Measurements from ENCODE around the gene CAVIN2.

Gene CAVIN2

GRCh38 chr2:191838526-191838925 lies 8.4 kb downstream of the CAVIN2 start:
- DNase-seq: no peak

DNA sequence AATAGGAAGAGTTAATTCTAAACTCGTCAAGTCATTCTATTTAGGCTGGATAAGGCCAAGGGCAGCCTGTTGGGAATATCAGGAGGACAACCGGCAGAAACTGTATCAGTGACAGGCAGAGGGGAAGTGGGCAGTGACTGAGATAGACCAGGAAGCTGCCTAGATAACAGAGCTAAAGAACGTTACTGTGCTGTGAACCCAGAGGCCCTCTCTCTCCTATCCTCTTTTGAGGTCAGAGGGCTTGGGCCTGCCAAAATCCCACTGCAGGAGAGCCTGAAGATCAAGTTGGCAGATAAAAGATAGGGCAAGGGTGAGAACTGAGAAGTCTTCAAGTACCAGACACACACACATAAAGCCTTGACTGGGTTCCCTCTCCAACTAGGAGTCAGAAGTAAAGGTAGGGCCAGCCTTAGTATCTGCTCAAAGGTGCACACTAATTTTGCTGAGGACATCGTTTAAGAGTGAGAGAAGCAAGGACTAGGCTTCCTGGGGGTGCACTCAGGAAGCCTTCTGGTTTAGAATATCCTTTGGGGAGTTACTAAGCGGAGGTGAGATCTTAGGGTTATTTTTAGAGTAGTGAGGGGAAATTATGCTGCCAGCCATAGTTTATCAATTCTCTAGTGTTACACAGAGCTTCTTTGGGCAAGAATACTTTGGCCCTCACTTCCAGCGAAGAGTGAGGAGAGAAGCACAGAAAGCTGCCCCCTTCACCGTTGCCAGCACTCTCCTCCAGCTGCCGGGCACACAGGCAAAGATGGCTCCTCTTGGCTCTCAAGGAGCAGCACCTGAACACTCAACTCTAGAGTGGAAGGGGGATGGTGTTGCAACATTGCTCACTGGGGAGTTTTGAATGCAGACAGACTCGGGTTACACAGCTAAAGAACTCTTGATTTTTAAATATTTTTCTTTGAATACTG lies 9.8 kb downstream of the CAVIN2 start:
- no peak for DNase-seq

DNA sequence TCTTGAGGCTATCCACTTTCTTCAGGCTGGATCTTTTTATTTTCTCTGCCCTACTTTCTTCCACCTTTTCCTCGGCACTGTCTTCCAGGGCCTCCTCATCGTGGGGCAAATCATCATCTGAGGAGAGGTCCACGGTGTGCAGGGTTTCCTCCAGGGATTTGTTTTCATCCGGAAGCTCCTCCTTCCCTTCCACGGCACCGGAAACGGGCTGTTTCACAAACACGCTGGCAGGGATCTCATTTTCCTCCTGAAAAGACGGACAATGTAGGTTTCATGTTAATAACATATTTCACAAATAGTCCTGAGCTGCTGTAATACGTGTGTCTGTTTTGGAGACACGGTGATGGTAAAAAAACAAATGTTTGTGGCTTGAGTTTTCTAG lies 10.4 kb downstream of the CAVIN2 start:
- no peak for DNase-seq

- DNase-seq: no peak
These were observed 11.1 kb downstream of the CAVIN2 start for GRCh38 chr2:191835539-191836350.

GRCh38 chr2:191835100-191835499 lies 11.8 kb downstream of the CAVIN2 start:
- no peak for DNase-seq

DNA sequence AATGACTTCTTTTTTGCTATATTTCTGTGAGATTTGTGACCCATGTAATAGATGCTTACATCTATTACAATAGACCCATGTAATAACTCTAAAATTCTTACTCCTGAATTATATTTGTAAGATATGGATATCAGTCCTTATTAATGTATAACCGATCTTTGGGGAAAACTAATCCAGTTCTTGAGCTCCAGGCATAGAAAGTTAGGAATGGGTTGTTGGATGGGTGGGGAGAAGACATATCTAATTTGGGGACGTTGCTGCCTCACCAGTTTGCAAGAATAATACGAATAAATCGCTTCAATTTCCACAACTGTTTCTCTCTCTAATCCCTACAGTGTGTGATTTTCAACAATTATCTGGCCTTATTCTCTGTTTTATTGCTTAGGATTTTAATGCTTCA lies 13.5 kb downstream of the CAVIN2 start:
- DNase-seq: no peak

GRCh38 chr2:191832668-191833067 lies 14.2 kb downstream of the CAVIN2 start:
- no peak for DNase-seq

DNA sequence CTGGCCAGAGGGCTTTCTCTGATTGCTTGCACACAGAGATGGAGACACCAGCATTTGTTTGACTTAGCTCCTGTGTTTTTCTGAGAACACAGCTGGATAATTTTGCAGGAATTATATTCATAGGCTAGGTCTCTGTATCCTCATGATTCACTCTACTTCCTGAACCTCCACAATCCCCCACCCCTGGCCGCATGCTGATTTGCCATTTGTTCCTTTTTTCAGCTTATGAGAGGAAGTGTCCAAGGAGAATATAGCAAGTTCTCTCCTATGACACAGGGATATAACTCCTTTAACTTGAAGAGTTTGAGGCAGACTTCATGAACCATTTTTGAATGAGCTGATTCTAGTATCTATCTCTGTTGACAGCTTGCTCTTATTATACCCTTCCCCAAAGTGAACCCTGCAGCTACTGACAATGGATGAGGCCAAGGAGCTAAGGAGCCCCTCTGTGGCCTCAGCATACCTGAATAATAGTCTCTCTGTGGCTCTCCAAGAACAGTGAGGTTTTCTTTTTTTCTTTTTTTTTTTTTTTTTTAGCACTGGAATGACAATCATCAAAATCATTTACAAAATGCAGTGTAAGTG lies 15.4 kb downstream of the CAVIN2 start:
- DNase-seq: peak; percentile 61

DNA sequence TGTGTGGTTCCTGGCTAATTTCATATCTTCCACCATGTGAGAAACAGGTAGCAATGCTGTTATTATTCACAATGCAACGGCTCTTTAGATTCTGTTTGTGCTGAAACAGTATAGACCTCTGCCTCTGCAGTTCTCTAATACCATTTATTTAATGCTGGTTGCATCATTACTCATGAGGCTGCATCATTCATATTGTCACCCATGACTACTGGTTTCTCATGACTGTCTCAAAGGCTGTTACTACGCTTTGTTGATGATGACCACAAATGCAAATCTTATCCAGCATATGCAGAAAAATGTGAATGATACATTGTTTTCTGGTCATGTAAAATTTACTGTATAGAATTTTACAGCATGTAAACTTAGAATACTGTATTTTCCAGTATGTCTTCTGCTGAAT lies 22.5 kb downstream of the CAVIN2 start:
- no peak for DNase-seq

DNA sequence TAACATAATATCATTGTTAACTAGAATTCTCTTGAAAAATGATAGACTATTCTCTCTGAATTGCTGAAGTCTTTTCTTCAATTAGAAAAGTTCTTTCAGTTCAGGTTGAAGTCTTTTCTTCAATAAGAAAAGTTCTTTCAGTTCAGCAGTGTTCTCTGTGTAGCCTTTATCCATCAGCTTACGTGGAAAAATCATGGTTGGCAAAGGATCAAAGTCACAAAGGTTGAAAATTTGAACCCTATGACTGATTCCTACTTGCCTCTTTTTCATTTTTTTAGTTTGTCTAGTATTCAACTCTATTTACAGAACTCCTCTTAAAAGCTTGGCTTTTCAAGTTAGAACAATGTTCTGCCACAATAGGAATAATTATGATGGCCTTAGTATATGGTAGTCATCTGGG lies 25.8 kb downstream of the CAVIN2 start:
- no peak for DNase-seq

DNA sequence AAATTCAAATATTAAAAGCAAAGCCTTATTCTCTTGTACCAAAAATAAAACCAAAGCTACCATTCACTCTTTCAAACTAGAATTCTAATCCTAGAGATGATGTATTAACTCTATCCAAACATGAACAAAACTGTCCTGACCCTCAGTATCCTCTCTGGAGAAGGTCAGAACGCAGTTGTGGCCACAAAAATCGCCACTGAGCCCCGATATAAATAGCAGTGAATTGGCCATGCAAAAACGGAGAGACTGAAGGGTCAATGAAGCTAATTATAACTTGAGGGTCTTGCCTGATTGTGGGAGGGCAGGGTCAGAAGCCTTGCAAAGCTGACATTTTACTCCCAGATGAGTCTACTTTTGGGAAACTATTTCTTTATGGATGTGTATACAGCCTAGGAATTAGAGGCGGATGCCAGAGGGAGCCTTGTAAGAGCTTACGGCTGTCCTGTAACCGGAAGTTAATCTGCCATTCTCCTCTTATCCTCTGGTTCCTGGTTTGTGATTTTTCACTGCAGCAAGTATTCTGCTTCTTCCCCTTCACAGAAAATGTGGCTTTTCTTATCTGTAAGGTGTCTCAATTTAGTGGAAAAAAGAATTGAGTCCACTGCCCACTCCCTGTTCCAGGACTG lies 28.1 kb downstream of the CAVIN2 start:
- no peak for DNase-seq

DNA sequence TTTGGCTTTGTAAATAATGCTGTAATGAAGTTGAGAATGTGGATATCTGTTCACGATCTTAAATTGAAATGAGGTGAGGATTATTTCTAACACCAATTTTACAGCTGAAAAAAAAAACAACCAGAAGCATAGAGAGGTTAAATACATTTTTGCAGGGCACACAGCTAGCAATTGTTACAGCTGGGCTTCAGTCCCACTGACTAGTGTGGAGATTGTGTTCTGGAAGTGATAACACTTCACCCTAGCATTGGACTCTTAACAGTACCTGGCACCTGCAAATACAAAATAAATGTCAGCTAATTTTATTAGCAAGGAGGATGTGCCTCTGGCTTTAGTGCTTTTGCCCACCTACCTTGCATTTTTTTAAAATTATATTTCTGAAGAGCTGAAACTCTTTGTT lies 28.8 kb downstream of the CAVIN2 start:
- DNase-seq: no peak

- no peak for DNase-seq
These were observed 31.9 kb downstream of the CAVIN2 start for GRCh38 chr2:191815010-191815409.

GRCh38 chr2:191813943-191814342 lies 32.9 kb downstream of the CAVIN2 start:
- no peak for DNase-seq

DNA sequence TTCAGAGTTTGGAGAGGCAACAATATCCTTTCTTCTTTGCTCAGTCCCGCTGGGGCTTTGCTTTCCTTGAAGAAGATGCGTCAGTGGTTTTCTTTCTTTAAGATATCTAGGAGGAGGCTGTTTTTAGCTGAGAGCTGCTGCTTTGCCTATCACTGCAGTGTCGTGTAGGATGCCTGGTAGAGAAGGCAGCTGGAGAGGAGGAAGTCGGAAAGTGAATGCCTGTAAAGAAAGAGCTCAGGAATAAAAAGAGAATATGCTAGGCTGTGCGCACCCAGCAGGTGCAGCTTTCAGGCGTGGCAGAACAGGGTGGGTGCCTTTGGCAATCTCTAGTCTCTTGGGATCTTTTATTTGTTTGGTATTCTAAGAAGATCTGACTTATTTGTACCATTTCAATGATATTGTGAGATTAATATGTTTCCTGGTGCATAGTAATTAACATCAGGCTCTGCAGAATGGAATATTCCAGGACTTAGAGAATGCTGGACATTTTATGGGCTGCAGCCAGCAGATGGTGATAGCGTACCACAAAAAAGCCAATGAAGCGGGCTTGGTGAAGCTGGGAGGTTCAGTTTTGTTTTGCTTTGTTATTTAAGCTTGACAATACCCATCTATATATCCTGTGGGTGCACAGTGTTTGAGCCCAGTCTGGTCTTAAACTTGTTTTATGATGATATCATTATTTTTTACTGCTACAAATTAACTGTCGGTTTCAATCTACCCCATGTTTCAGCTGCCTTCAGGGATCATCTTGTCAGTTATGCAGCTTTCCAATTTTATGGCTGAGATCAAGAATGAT lies 34.9 kb downstream of the CAVIN2 start:
- peak; percentile 55 for DNase-seq

DNA sequence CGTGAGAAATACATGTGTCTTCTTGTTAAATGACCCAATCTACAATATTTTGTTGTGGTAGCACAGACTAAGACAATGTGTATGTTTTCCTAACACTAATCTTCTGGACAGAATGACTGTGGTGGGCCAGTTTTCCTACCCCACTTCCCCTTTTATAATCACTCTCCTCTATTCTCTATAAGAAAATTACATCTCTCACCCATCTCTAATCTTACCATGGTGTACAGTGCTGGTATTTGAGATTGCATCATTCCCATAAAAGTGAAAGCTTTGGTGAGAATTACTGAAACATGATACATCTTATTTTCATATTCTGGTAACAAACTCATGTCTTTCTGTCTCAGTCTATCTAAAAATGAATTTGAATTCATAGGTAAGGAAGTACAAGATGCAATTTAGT lies 40.5 kb downstream of the CAVIN2 start:
- DNase-seq: no peak

DNA sequence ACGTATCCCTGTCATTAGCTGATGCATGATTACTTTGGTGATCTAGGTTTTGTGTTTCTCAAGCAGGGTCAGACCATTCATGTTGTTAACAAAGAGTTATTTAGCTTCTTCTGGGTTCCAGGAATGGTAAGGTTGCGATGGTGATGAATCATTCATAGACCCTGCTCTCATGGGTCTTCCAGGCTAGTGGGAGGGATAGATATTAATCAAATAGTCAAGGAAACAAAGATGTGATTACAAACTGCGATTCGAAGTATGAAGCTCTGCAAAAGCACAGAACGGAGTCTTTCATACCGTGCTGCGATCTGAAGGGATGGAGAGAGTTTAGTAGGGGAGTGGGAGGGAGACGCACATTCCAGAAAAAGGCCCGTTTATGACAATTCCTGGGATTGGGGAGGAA lies 42.1 kb downstream of the CAVIN2 start:
- DNase-seq: no peak

GRCh38 chr2:191803007-191803406 lies 43.9 kb downstream of the CAVIN2 start:
- no peak for DNase-seq

DNA sequence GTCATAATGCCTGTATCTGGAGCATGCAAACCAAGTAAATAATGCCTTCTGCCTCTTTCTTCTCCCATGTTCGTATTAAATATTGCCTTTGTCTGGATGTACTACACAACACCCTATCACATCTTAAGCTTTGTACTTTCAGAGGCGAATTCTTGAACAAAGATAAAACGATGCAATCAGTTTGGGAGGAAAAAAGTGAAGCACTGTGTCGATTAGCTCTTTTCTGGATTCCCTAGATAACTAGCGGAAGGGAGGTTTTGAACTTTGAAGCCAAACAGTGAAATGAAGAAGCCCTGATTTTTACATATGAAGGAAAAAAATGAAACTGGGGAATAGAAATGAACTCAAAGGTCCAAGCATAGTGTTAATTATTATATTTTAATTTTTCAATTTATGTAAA lies 44.7 kb downstream of the CAVIN2 start:
- no peak for DNase-seq

- DNase-seq: no peak
These were observed 46.0 kb downstream of the CAVIN2 start for GRCh38 chr2:191800874-191801273.

- no peak for DNase-seq
These were observed 47.4 kb downstream of the CAVIN2 start for GRCh38 chr2:191799526-191799925.

Data from NCI-H69 (cell line).